ENCODE measurements around the gene LINC01488. TPM values are rescaled to one million over a fixed set of nuclear protein-coding genes. Genes with fewer than 3 reads are reported as not detected.

Gene LINC01488
- total RNA-seq, 1 donor from 2014 or later = not detected

- Mint-ChIP-seq H3K4me1 (no peaks in the 10 kb centered on the region), H3K4me3 (no peak overlapping the region), H3K27me3 (peaks cover 13% of the 10 kb centered on the region), H3K36me3 (ENCODE audit: low read depth) (no peaks in the 10 kb centered on the region), H3K27ac (no peak overlapping the region), H3K9me3 (no peaks in the 10 kb centered on the region)
- intact Hi-C loops (cut with micrococcal nuclease) = no loop called here
- CTCF ChIA-PET = no interaction called here
- no peak for TF ChIP-seq CTCF (IDR thresholded peaks at IDR 0.05)
- ATAC-seq (ENCODE audit: low read depth) = no peak
- POLR2A ChIA-PET = no interaction called here
- no peak for DNase-seq
Observed at GRCh38 chr11:69473276-69473845, 8.1 kb upstream of the LINC01488 start.

- DNase-seq (no peak), ATAC-seq (ENCODE audit: low read depth) (no peak)
- POLR2A ChIA-PET = no interaction called here
- H3K4me1 Mint-ChIP-seq = no peaks in the 10 kb centered on the region
- H3K27ac Mint-ChIP-seq = no peak overlapping the region
- peaks cover 13% of the 10 kb centered on the region for H3K27me3 Mint-ChIP-seq
- CTCF ChIA-PET = no interaction called here
- intact Hi-C loops (cut with micrococcal nuclease) = no loop called here
- H3K9me3 Mint-ChIP-seq = no peaks in the 10 kb centered on the region
- no peaks in the 10 kb centered on the region for H3K36me3 Mint-ChIP-seq (ENCODE audit: low read depth)
- no peak overlapping the region for H3K4me3 Mint-ChIP-seq
- TF ChIP-seq CTCF (IDR thresholded peaks at IDR 0.05) = no peak
Observed at GRCh38 chr11:69474736-69475135, 6.7 kb upstream of the LINC01488 start.

GRCh38 chr11:69475141-69475865 is 6.2 kb upstream of the LINC01488 start:
- H3K27me3 Mint-ChIP-seq = peaks cover 13% of the 10 kb centered on the region
- POLR2A ChIA-PET = no interaction called here
- DNase-seq (no peak), ATAC-seq (ENCODE audit: low read depth) (no peak)
- no peaks in the 10 kb centered on the region for H3K4me1 Mint-ChIP-seq
- intact Hi-C loops (cut with micrococcal nuclease) = no loop called here
- CTCF ChIA-PET = no interaction called here
- TF ChIP-seq CTCF (IDR thresholded peaks at IDR 0.05) = no peak
- no peaks in the 10 kb centered on the region for H3K9me3 Mint-ChIP-seq
- no peak overlapping the region for H3K27ac Mint-ChIP-seq
- no peaks in the 10 kb centered on the region for H3K36me3 Mint-ChIP-seq (ENCODE audit: low read depth)
- H3K4me3 Mint-ChIP-seq = no peak overlapping the region

- DNase-seq (no peak), ATAC-seq (ENCODE audit: low read depth) (no peak)
- intact Hi-C loops (cut with micrococcal nuclease) = no loop called here
- Mint-ChIP-seq H3K27me3 (peaks cover 13% of the 10 kb centered on the region), H3K27ac (no peak overlapping the region), H3K36me3 (ENCODE audit: low read depth) (no peaks in the 10 kb centered on the region), H3K4me3 (no peak overlapping the region), H3K9me3 (no peaks in the 10 kb centered on the region), H3K4me1 (no peaks in the 10 kb centered on the region)
- ChIA-PET CTCF (no interaction called here), POLR2A (no interaction called here)
- TF ChIP-seq CTCF (IDR thresholded peaks at IDR 0.05) = no peak
Observed at GRCh38 chr11:69475866-69476471, 5.5 kb upstream of the LINC01488 start.

GRCh38 chr11:69476509-69476961 is 4.9 kb upstream of the LINC01488 start:
- ChIA-PET POLR2A (no interaction called here), CTCF (no interaction called here)
- TF ChIP-seq CTCF (IDR thresholded peaks at IDR 0.05) = no peak
- DNase-seq (no peak), ATAC-seq (ENCODE audit: low read depth) (no peak)
- intact Hi-C loops (cut with micrococcal nuclease) = no loop called here
- no peaks in the 10 kb centered on the region for H3K9me3 Mint-ChIP-seq
- no peaks in the 10 kb centered on the region for H3K36me3 Mint-ChIP-seq (ENCODE audit: low read depth)
- H3K4me1 Mint-ChIP-seq = no peaks in the 10 kb centered on the region
- no peak overlapping the region for H3K27ac Mint-ChIP-seq
- no peak overlapping the region for H3K4me3 Mint-ChIP-seq
- H3K27me3 Mint-ChIP-seq = peaks cover 11% of the 10 kb centered on the region
